SU-DHL-6 (cell line): ENCODE results near the gene NPAS2.

Experiments
- H2AFZ ChIP-seq: fragments of 200-600 bp; sonication (generic); 2 replicates; pipeline ENCODE4 v1.6.1; 2014; ENCODE audit warnings: low read depth, mild to moderate bottlenecking, moderate library complexity, mixed read lengths, antibody characterized with exemption, low read length; ENCODE audit not compliant: severe bottlenecking
- H3F3A ChIP-seq: fragments of 200-600 bp; shearing (Covaris generic); 2 replicates; pipeline ENCODE4 v1.6.0; 2016; ENCODE audit warnings: antibody characterized with exemption, mild to moderate bottlenecking; ENCODE audit not compliant: insufficient read depth
- H3K27ac ChIP-seq: fragments of 200-600 bp; sonication (generic); 2 replicates; pipeline ENCODE4 v1.5.1; 2016; ENCODE audit warnings: low read depth, mild to moderate bottlenecking, low read length, moderate library complexity, mixed read lengths
- H3K27me3 ChIP-seq: fragments of 200-600 bp; sonication (generic), shearing (Covaris generic); 2 replicates; pipeline ENCODE4 v1.6.0; 2014; ENCODE audit warnings: mild to moderate bottlenecking, low read length
- H3K36me3 ChIP-seq: fragments of 200-600 bp; sonication (generic); 2 replicates; pipeline ENCODE4 v1.6.1; 2014; ENCODE audit warnings: mild to moderate bottlenecking, low read length, mixed read lengths
- H3K4me2 ChIP-seq: fragments of 300-600, 200-600 bp; shearing (Covaris generic), sonication (generic); 2 replicates; pipeline ENCODE4 v1.6.0; 2014; ENCODE audit warnings: low read length, low read depth, mild to moderate bottlenecking; ENCODE audit not compliant: poor library complexity, severe bottlenecking
- H3K4me3 ChIP-seq: fragments of 200-600 bp; sonication (generic); 2 replicates; pipeline ENCODE4 v1.5.1; 2014; ENCODE audit warnings: antibody characterized with exemption, low read length, mild to moderate bottlenecking, mixed read lengths; ENCODE audit not compliant: insufficient read depth, poor library complexity, severe bottlenecking
- H3K79me2 ChIP-seq: fragments of 200-600 bp; sonication (generic); 2 replicates; pipeline ENCODE4 v1.6.1; 2014; ENCODE audit warnings: mild to moderate bottlenecking, low read length, moderate library complexity; ENCODE audit not compliant: insufficient read depth
- H3K9ac ChIP-seq: fragments of 200-600 bp; sonication (generic); 2 replicates; pipeline ENCODE4 v1.7.0; 2014; ENCODE audit warnings: mild to moderate bottlenecking, low read length
- H3K9me2 ChIP-seq: fragments of 200-600 bp; sonication (generic); replicated peaks from 2 replicates; pipeline ENCODE4 v1.6.1; 2014; ENCODE audit warnings: low read length; ENCODE audit not compliant: insufficient read depth
- H3K9me3 ChIP-seq: fragments of 200-600 bp; sonication (generic); 2 replicates; pipeline ENCODE4 v1.6.1; 2014; ENCODE audit warnings: low read length, mixed read lengths; ENCODE audit not compliant: insufficient read depth
- H4K20me1 ChIP-seq: fragments of 200-600 bp; sonication (generic); 2 replicates; pipeline ENCODE4 v1.6.1; 2014; ENCODE audit warnings: low read depth, mild to moderate bottlenecking, antibody characterized with exemption, low read length, moderate library complexity, mixed read lengths
- EZH2phosphoT487 ChIP-seq: fragments of 200-600 bp; sonication (generic), shearing (Covaris generic); conservative IDR thresholded peaks from 2 replicates; pipeline ENCODE4 v1.6.1; 2018; ENCODE audit warnings: mild to moderate bottlenecking, antibody characterized with exemption, low read length, moderate library complexity, mixed read lengths
- TF ChIP-seq, protein P1 (sequence below): fragments of 200-600 bp; sonication (generic); IDR thresholded peaks from one replicate; pipeline ENCODE4 v1.5.1; 2017; ENCODE audit warnings: antibody characterized with exemption, mild to moderate bottlenecking, low read length, moderate library complexity; ENCODE audit not compliant: insufficient read depth, poor library complexity, severe bottlenecking

Gene NPAS2

DNA sequence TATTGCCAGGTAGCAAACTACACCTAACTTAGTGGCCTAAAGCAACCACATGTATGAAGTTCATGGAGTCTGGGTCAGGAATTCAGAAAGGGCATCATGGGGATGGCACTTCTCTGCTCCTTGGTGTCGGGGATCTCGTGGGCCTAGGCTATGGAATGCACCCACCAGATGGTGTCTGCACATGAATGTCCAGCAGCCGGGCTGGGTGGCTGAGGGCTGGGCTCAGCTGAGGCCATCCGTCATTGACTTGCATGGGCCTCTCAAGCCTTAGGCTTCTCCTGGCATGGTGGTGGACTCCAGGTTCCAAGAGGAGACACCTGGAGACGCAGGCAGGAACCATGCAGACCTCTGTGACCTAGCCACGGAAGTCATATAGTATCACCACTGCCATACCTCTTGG is 156.1 kb downstream of the NPAS2 start:
- no peaks in the 10 kb centered on the region for H4K20me1 ChIP-seq
- no peak overlapping the region for H3K4me3 ChIP-seq
- no peaks in the 10 kb centered on the region for H3K27me3 ChIP-seq
- H3K79me2 ChIP-seq: no peaks in the 10 kb centered on the region
- H2AFZ ChIP-seq: no peak overlapping the region
- no peaks in the 10 kb centered on the region for H3F3A ChIP-seq
- H3K36me3 ChIP-seq: no peaks in the 10 kb centered on the region
- no peak overlapping the region for H3K9ac ChIP-seq
- no peak overlapping the region for H3K27ac ChIP-seq
- no peaks in the 10 kb centered on the region for H3K9me3 ChIP-seq
- TF ChIP-seq EZH2phosphoT487: no peak
- TF ChIP-seq, protein P1, sequence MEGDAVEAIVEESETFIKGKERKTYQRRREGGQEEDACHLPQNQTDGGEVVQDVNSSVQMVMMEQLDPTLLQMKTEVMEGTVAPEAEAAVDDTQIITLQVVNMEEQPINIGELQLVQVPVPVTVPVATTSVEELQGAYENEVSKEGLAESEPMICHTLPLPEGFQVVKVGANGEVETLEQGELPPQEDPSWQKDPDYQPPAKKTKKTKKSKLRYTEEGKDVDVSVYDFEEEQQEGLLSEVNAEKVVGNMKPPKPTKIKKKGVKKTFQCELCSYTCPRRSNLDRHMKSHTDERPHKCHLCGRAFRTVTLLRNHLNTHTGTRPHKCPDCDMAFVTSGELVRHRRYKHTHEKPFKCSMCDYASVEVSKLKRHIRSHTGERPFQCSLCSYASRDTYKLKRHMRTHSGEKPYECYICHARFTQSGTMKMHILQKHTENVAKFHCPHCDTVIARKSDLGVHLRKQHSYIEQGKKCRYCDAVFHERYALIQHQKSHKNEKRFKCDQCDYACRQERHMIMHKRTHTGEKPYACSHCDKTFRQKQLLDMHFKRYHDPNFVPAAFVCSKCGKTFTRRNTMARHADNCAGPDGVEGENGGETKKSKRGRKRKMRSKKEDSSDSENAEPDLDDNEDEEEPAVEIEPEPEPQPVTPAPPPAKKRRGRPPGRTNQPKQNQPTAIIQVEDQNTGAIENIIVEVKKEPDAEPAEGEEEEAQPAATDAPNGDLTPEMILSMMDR: no peak
- H3K9me2 ChIP-seq: no peaks in the 10 kb centered on the region
- no peak overlapping the region for H3K4me2 ChIP-seq

DNA sequence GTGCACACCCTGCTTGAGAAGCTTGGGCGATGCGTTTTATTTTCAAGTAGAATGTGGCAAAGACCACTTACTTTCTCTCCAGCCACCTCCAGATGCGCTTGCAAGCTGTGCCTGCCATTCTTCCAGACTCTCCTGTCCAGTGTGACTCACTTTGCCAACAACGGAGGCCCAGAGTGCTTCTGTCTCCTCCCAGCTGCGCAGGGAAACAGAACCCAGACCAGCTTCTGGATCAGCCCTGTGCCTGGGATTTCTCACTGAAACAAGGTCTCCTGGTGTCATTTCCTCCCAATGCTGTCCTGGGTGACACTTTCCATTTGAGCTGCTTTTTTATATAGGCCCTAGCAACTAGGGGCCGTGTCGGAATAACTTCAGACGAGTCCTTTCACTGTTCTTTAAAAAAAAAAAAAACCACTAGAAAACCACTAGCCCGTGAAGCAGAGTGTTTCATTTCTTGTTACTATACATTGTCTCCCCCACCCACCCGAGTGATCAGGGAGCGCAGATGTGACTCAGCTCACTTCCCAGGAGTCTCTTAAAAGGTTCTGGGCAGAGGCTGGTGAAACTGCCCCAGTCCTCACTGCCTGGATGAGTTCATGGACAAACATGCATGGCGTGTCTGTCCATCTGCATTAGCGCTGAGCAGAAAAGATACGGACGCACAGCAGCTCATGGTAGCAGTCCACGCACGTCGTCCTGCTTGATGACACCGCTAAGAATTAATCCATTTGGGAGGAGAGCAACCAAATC is 156.9 kb downstream of the NPAS2 start:
- Histone ChIP-seq H3K9ac (no peak overlapping the region), H3K27ac (no peak overlapping the region), H4K20me1 (no peaks in the 10 kb centered on the region), H3K79me2 (no peaks in the 10 kb centered on the region), H3K4me2 (no peak overlapping the region), H3K9me2 (no peaks in the 10 kb centered on the region), H3K4me3 (no peak overlapping the region), H3K36me3 (no peaks in the 10 kb centered on the region), H2AFZ (no peak overlapping the region), H3F3A (no peaks in the 10 kb centered on the region), H3K27me3 (no peaks in the 10 kb centered on the region), H3K9me3 (no peaks in the 10 kb centered on the region)
- TF ChIP-seq, protein P1: no peak
- TF ChIP-seq EZH2phosphoT487: no peak

DNA sequence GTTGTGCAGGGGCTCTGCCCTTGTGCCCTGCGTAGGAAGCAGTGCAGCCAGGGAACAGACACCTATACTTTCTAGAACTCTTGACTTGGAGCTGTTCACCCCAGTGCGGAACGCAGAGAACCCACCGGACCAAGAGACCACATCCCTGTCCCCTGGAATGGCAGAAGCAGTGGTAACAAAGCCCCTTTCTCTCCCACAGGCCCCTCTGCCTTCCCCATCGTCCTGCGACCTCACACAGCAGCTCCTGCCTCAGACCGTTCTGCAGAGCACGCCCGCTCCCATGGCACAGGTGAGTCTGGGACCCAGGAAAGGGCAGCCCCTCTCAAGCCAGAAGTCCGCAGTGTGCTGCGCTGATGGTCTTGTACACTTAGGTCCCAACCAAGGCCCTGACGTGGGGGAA is 157.6 kb downstream of the NPAS2 start:
- no peak for TF ChIP-seq EZH2phosphoT487
- TF ChIP-seq, protein P1: no peak
- H3K27me3 ChIP-seq: no peaks in the 10 kb centered on the region
- no peaks in the 10 kb centered on the region for H4K20me1 ChIP-seq
- no peaks in the 10 kb centered on the region for H3K36me3 ChIP-seq
- H3K4me3 ChIP-seq: no peak overlapping the region
- no peak overlapping the region for H3K27ac ChIP-seq
- H3F3A ChIP-seq: no peaks in the 10 kb centered on the region
- H3K79me2 ChIP-seq: no peaks in the 10 kb centered on the region
- H3K9ac ChIP-seq: no peak overlapping the region
- no peak overlapping the region for H3K4me2 ChIP-seq
- no peaks in the 10 kb centered on the region for H3K9me2 ChIP-seq
- no peaks in the 10 kb centered on the region for H3K9me3 ChIP-seq
- H2AFZ ChIP-seq: no peak overlapping the region
